IPS-NIHi11 (cell line): ENCODE data around the gene PAQR4.

ENCODE experiments used
- DNase-seq: peaks from one replicate; pipeline ENCODE4 v3.0.0; 2012; ENCODE audit warnings: mixed read lengths, low spot score

Gene PAQR4

DNA sequence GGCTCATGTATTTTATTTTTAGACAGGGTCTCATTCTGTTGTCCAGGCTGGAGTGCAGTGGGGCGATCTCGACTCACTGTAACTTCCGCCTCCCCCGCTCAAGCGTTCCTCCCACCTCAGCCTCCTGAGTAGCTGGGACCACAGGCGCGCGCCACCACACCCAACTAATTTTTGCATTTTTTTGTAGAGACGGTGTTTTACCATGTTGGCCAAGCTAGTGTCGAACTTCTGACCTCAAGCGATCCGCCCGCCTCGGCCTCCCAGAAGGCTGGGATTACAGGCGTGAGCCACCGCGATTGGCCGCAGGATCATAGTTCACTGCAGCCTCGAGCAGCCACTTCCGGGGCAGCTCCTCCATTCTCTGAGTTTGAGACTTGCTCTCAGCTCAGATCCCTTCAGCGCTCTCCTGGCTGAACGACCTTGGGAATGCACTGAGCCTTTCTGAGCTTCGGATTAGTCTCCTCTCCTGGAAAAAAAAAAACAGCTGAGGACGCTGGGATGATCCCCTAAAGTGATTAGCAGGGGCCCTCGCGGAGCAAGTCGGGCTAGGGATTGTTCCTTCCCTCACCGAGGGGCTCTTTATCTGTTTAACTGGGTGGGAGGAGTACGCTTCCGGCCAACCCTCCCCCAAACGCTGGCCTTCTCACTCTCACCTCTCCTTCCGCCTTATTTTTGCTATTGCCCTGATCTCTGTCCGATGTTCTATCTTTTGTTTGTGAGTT, 12.2 kb downstream of the PAQR4 start:
- peak; percentile 59 for DNase-seq

DNA sequence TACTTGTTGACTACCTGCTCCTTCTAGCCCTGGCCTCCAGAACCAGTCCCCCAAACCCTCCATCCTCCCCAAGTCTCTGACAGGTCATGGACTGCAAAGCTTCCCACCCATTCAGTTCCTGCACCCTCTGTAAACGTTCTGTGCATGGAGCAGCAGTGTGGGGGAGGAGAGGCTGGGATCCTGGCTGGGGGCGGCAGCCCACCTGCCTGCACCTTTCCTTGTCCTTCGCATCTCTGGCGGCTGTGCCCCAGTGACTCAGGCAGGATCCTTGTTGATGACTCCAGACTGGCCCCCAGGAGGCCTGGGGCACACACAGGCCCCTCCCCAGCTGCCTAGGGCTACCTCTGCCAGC, 12.7 kb downstream of the PAQR4 start:
- no peak for DNase-seq

- DNase-seq: no peak
Measured at GRCh38 chr16:2982402-2982801, 13.3 kb downstream of the PAQR4 start.

DNA sequence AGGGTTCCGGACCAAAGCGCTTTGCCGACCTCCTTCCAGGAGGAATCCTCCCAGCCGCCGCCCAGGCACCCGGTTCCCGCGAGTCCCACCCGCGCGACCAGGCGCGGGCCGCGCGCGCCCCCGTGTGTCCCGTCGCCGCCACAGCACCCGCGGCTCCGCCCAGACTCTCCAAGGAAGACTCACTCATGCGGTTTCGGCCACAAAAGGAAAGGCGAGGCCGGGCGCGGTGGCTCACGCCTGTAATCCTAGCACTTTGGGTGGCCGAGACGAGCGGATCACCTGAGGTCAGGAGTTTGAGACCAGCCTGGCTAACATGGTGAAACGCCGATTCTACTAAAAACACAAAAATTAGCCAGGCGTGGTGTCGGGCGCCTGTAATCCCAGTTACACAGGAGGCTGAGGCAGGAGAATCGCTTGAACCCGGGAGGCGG, 14.6 kb downstream of the PAQR4 start:
- DNase-seq: peak; percentile 96

DNA sequence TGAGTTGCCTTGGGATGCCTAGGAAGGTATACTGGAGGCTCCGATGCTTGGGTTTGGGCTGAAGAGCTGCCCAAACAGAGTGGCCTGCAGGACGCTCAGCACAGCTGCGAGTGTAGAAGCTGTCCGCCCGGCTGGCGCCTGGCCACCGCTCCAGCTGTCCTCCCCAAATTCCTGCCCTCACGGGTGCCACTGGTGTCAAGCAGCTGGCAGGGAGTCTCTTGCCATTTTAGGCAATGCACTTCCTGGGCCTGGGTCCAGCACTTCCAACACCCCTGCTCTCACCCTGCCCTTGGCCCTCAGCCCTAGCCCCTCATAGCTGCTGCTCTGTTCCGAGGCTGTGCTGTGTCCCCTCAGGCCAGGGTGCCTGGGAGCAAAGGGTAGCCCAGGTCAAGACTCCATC, 16.3 kb downstream of the PAQR4 start:
- no peak for DNase-seq

- DNase-seq: no peak
Measured at GRCh38 chr16:2985893-2986355, 16.8 kb downstream of the PAQR4 start.

- DNase-seq: peak; percentile 5
Measured at GRCh38 chr16:2986623-2987188, 17.6 kb downstream of the PAQR4 start.

- DNase-seq: peak; percentile 5
Measured at GRCh38 chr16:2987286-2987685, 18.1 kb downstream of the PAQR4 start.

DNA sequence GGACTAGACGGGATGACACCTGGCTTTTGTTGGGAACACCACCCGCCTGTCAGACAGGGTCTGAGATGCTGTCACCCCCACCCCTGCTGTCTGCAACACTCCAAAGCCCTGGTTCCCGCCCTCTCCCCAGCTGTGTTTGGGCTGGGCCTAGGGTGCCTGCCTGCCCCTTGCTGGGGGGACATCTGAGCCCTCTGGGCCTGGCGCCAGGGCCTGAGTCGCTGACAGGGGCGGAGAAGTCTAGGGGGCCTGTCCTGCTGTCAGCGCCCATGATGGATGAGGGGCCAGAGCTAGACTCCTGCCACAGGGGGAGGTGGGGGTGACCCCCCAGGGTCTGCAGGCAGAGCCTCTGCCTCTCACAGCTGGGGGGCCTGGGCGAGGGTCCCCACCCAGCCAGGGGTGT, 18.7 kb downstream of the PAQR4 start:
- DNase-seq: peak; percentile 35

DNA sequence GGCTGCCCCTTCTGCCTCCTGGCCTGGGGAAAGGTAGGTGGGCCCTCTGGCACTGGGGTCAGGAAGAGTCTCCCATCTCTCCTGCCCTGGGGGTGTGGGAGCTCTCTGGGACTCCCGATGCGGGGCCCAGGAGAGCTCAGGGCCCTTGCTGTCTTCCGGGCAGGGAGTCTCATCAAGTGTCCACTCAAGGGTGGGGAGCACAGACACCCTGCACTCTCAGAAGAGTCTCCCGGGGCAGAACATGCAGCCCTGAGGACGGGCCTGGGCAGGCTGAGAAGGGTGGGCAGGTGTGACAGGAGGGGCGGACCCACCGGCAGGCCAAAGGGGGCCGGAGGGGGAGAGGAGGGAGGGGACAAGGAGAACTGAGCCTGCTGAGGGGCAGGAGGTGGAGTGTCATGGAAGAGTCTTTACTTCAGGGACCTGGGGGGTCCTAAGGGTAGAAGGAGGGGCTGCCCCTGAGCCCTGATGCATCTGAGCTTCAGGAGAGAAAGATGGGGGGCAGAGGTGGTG, 19.5 kb downstream of the PAQR4 start:
- peak; percentile 40 for DNase-seq

DNA sequence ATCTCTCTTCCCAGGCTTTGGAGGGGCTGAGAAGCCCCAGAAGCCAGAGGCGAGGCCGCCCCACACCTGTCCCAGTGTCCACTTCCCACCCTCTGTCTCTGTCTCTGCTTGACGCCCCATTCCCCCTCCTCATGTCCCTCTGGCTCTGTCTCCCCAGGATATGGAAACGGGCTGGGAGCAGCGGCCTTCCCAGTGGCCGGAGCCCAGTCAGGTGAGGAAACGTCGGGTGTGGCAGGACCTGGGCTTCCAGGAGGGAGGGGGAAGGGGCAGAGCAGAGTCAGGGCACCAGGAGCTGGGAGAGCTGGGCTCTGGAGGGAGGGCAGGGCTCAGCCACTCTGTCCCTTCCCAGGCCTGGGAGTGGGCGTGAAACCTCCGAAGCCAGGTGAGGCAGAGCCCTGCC, 21.7 kb downstream of the PAQR4 start:
- peak; percentile 53 for DNase-seq

- no peak for DNase-seq
Measured at GRCh38 chr16:2991566-2992261, 22.6 kb downstream of the PAQR4 start.

DNA sequence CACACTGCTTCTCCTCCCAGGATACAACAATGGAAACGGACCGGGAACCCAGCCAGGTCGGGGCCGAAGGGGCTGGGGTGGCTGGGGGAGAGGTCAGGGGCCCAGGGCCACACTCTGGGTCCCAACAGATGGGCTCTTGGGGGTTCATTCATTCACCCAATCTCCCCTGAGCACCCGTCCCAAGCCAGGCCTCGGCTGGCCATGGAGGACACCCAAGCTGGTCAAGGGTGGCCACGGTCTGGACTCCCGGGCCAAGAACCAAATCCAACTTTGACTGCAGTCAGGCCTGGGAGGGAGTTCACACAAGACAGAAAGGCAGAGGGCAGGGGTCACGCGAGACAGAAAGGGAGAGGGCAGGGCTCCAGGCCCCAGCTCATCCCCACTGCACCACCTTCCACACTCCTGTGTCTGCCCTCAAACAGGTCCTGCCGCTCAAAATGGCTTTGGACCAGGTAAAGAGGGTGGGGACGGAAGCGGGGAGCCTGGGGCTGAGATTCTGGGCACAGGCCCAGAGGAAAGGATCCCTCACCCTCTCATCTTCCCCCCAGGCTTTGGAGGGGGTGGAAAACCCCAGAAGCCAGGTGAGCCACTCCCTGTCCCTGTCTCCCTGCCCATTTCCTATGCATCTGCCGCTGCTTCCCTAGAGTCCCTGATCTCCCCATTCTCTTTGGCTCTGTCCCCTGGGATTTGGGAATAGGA, 23.4 kb downstream of the PAQR4 start:
- DNase-seq: no peak

DNA sequence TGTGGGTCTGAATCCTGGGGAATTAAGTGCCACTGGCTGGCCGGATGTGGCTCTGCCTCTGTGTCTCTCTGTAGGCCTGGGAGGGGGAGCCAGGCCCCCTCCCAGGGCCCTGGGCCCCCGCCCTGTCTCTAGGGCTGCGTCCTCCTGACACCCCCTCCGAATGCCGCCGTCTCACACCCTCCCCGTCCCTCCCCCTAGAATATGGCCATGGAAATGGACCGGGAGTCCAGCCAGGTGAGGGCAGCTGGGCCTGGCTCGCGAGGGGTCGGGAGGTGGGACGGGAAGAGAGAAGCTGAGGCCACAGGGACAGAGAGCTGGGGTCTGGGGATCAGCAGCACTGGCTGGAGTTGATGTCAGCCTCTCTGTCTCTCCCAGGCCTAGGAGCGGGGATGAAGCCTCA, 27.1 kb downstream of the PAQR4 start:
- DNase-seq: peak; percentile 18

GRCh38 chr16:2999929-3000328, 30.8 kb downstream of the PAQR4 start:
- DNase-seq: no peak

GRCh38 chr16:3000540-3000939, 31.4 kb downstream of the PAQR4 start:
- DNase-seq: no peak

GRCh38 chr16:3001316-3001715, 32.2 kb downstream of the PAQR4 start:
- no peak for DNase-seq

DNA sequence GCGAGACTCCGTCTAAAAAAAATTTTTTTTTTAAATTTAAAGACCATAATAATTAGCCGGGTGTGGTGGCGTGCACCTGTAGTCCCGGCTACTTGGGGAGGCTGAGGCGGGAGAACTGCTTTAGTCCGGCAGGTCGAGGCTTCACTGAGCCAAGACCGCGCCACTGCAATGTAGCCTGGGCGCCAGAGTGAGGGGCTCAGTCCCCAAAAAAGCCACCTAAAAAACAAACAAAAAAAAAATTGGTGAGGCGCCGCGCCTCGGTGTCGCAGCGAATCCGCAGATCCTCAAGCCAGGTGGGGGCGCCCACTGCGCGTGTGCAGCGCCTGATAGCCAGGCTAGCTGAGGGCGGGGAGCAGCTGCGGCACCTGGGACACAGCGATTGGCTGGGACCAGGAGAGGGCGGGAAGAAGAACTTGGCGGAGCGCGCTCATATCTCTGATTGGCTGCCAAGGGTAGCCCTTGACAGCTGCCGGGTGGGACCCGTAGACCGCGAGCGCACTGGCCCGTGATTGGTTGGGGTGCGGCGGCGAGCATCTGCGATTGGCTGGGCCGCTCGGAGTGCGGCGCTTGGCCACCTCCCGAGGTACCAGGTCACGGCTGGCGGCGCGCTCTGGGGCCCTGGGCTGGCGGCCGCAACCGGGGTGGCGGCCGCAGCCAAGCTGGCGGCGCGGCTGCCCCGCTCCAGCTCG, 34.6 kb downstream of the PAQR4 start:
- DNase-seq: peak; percentile 94

DNA sequence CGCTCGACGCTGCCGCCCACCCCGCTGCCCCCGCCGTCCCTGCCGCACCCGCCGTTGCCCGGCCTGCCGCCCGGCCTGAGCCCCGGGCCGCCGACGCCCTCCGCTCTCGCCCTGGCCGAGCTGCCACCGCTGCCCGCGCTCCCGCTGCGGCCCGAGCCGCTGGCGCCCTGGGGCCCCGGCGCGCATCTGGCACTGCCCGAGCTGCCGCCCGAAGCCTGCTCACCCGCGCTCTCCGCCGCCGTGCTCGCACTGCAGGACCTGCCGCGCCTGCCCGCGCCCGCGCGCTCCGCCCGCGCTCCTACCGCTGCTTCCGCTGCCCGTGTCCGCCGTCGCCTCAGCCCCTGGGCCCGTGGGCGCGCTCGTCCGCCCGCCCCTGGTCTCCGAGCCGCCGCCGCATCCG, 35.2 kb downstream of the PAQR4 start:
- no peak for DNase-seq

DNA sequence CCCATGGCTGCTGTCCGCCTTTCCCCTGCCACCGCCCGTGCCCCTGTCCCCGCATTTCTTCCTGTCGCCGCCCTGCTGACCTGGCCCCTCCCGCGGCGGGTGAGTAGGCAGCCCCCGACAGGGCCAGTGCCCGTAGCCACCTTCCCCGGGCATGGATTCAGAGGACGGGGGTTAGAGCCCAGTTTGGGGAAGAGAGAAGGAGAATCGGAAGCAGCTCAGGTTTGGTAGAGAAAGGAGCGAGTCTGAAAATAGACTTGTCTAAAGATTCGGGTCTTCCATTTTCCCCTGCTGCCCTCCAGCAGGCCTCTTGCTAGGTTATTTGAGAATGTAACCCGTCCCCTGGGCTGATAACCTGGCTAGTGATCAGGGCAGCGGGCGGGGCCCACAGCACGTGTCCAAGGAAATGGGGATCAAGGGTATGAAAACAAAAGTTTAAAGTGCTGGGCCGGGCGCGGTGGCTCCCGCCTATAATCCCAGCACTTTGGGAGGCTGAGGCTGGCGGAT, 35.7 kb downstream of the PAQR4 start:
- DNase-seq: no peak

DNA sequence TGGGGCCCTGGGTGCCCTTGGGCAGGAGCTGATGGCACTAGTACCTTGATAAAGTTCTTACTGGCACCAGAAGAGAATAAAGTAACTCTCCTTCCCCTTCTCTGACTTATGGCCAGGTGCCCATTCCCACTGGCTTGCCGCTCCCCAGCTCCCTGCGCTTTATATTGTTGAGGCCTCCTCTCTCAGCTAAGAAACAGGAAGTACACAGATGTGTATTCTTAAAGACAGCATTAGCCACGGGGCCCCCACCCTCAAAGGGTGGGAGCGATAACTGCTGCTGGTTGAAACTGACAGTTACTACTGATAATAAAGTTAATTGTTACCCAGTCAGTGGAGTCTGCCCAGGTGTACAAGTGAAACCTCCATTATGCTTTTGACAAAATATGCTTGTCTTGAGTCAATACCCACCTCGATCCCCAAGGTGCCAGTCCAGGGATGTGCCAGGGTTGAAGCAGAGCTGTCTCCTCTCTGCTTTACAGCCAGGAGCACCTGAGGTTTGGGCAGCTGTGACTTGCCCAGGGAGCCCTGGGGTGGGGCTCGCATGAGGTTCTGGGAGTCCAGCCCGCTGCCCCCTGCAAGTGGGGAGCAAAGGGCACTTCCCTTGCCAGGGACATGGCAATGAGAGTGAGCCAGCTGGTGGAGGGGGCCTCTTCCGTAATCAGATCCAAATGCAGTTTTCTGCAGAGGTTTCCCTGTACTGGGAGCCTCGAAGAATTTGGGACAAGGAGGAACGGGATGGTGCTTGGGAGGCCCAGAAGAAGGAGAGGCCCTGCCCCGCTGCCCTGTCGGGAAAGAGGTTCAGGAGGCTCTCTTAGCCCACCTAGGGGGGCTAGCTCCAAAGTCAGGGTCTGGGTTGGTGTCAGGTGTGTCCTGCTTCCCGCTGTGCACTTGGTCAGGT, 38.2 kb downstream of the PAQR4 start:
- DNase-seq: no peak
